C1 segment of cervical spinal cord (tissue), 14 donors: ENCODE measurements around the gene TPR.

ENCODE experiments used
- DNase-seq, 14 donors: peaks; one replicate each; lab custom pipeline; 2025; lab: John Stamatoyannopoulos, UW

TPR gene

GRCh38 chr1:186289943-186290545 lies 85.0 kb downstream of the TPR start:
- DNase-seq, result no peak

GRCh38 chr1:186286615-186287315 lies 88.3 kb downstream of the TPR start:
- DNase-seq, result no peak

- no peak for DNase-seq
These were observed 91.7 kb downstream of the TPR start for GRCh38 chr1:186283374-186283773.

DNA sequence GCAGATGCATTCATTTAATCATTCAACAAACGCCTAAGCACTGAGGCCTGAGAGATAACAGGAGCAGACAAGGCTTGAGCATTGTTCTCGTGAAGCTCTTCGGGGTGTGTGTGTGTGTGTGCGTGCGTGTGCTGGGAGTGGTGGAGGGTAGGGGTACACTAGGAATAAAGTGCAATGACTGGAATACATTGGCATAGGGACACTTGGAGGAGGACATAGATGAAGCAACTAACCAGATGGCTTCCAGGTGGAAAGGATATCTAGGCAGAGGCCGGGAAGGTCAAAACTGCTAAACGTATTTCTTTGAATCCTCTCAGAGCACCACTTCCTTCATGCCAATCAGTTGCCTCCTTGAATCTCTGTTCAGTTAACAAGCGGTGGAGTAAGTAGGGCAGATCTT lies 92.6 kb downstream of the TPR start:
- DNase-seq, result no peak

GRCh38 chr1:186275822-186276221 lies 99.2 kb downstream of the TPR start:
- no peak for DNase-seq

- no peak for DNase-seq
These were observed 102.6 kb downstream of the TPR start for GRCh38 chr1:186272486-186272885.

- no peak for DNase-seq
These were observed 104.0 kb downstream of the TPR start for GRCh38 chr1:186271032-186271431.
